NOMO-1 (cell line): ENCODE measurements around the gene ABAT.

Source experiments
- DNase-seq, 2 experiments: peaks; one replicate each; lab custom pipeline; 2025; ENCODE audit not compliant: unreplicated experiment in 2 of 2; lab: John Stamatoyannopoulos, UW

Gene ABAT

GRCh38 chr16:8739151-8739550 lies 64.7 kb downstream of the ABAT start:
- no peak for DNase-seq

DNA sequence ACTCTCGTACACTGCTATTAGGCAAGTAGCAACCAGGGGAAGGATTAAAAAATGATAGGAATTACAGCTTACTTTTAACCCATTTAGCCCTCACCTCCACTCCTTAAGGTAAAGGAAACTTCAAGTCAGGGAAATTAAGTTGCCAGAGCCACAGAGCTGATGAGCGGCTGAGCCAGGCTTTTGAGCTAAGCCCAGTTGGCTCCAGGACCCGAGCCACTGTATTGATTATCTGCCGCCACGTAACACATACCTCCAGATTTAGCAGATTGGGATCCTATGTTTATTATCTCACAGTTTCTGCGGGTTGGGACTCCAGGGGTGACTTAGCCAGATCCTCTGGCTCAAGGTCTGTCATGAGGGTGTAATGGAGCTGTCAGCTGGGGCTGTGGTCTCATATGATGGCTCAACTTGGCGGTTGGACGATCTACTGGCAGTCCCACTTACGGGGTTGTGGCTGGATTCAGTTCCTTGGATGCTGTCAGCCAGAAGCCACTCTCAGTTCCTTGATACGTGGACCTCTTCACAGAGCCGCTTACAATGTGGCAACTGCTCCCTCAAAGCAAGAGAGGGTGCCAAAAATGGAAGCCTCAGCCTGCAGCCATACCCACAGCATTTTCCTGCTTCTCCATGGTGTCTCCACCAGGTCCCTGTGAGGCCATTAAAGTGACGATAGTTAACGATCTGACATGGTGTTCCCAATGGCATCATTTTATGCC lies 65.7 kb downstream of the ABAT start:
- peak in 1 of 2 experiments; percentile 18 for DNase-seq

DNA sequence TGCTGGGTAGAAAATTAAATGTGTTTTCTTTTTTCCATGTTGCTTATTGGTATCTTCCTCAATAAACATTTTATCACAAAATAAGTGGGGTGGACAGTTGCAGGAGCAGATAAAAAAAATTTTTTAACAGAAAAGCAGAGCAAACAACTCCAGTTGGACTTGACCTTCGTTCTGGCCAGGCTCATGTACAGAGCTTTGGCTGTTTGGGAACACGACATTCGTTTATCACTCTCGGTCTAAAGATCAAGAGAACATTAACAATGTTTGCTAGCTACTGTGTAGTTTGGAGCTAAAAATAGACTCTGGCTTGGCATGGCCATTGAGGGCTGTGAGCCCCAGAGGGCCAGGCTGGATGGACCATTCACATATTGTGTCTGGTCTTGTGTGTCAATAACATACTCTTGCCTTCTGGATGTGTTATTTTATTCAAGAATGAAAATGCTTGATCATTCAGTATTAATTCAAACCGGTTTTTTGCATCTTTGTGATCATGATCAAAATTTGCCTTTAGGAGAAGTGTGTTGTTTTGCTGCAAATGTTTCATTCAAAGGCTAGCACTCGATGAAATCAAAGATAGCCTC lies 66.4 kb downstream of the ABAT start:
- no peak for DNase-seq

DNA sequence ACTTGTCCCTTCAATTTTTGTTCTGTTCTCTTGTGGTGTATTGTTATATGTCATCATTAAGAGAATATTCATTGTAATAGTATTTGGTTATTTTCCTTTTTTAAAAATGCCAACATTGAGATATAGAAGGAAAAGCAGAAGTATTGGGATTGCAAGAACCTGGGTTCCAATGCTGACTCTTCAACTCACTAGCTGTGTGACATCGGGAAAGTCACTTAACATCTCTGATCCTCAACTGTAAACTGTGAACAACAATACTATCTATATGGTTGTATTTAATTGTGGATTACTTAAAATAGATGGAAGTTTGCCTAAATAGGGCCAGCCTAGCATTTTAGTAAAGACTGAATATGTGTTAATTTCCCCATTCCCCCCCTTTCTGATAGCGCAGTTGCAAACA lies 67.2 kb downstream of the ABAT start:
- no peak for DNase-seq

- no peak for DNase-seq
Measured at GRCh38 chr16:8742068-8742467, 67.7 kb downstream of the ABAT start.

- DNase-seq: peak in 1 of 2 experiments; percentile 30
Measured at GRCh38 chr16:8748944-8749343, 74.5 kb downstream of the ABAT start.

GRCh38 chr16:8751481-8752311 lies 77.3 kb downstream of the ABAT start:
- no peak for DNase-seq

DNA sequence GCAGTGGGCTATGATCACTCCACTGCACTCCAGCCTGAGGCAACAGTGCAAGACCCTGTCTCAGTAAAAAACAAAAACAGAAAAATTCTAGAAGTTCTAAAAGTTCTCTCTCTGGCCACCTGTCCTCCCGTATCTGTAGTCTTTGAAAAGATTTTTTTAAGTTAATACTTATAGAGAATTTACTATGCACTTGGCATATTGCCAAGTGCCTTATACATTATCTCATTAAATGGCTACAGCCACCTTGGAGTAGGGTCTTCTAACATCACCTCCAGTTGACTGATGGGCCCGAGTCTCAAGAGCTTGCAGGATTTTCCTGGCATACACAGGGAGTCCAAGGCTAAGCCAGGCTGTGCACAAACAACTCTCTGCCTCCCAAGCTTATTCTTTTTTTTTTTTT lies 78.3 kb downstream of the ABAT start:
- DNase-seq: no peak

DNA sequence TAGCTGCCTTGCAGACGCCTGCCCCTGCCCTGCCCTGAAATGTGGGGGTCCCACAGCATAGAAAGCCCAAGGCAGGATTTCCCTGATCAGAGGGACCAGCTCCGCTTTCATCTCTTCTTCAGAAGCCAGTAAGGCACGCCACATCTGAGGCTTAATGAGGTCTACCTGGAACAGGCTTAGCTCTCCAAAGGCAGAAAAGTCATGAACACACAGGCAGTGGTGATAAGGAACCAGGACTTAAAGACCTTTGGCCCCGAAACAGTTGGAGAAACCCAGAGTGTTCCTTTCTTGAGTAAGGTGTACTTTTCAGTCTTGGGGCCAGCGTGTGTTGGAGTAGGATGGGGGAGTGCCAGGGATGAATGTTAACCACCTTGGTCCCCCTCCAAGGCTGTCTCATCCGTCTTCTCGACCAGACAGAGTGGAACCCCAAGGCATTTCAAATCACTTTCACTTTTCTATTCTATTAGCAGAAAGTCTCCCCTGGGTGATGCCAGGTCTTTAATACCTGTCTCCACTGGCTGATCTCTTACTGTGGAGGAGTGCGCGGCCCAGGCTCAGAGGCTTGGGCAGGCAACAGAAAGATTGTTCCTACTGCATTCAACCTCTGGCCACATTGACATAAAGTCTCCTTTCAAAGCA lies 79.1 kb downstream of the ABAT start:
- no peak for DNase-seq

GRCh38 chr16:8756755-8757154 lies 82.3 kb downstream of the ABAT start:
- no peak for DNase-seq

DNA sequence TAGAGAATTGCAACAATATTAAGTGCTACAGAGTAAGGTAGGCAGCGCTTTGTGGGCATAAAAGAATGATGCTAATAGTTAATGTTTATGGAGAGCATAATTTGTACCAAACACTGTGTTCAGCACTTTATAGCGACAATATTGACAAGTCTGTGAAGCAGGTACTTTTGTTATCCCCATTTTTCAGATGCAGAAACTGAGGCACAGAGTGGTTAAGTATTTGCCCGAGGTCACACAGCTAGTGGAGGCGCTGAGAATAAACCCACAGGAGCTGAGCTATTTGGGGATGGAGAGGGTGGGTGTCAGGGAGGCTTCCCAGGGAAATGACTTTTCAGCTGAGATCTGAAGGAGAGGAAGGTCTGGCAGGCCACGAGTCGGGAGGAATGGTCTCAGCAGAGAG lies 83.6 kb downstream of the ABAT start:
- DNase-seq: no peak

- no peak for DNase-seq
Measured at GRCh38 chr16:8760021-8760420, 85.6 kb downstream of the ABAT start.

DNA sequence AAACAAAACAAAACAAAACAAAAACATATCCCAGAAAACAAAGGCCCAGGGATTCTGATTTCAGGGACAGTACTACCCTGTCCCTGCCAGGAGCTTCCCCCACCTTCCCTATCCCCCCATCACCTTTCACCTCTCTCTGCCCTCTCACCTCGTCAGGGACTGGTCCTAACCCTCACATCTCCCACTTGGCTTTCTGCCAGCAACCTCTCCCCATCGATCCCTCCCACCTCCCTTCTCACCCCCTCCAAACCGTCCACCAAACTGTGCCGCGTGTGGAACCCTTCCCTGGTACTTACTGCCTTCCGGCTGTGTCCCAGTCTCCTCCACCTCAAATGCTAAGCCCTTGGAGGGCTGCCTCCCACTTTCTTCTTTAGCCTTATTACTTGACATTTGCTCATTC lies 86.7 kb downstream of the ABAT start:
- DNase-seq: no peak

GRCh38 chr16:8762254-8762653 lies 87.8 kb downstream of the ABAT start:
- no peak for DNase-seq

GRCh38 chr16:8763083-8763482 lies 88.7 kb downstream of the ABAT start:
- no peak for DNase-seq

GRCh38 chr16:8763899-8764298 lies 89.5 kb downstream of the ABAT start:
- no peak for DNase-seq

DNA sequence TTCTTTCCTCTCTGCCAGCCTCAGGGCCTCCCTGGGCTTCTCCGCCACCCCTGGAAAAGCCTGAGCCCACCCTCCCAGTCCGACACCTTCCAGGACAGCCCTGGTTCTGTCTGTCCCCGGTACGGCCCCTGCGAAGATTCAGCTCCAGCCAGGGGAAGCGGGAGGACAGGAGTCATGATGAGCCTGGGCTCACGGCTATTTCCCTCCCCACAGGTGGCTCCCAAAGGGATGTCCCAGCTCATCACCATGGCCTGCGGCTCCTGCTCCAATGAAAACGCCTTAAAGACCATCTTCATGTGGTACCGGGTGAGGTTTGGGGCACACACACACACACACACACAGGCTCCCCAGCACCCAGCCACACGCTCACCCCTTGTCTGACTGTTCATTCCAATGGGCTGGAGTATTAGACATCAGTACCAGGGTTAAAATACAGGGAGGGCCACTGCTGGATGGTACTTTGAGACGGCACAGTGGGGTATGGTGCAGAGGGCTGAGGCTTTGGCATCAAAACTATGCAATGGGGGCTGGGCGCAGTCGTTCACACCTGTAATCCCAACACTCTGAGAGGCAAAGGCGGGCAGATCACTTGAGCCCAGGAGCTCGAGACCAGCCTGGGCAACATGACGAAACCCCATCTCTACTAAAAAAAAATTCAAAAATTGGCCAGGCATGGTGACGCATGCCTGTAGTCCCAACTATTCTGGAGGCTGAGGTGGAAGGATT lies 90.3 kb downstream of the ABAT start:
- no peak for DNase-seq

DNA sequence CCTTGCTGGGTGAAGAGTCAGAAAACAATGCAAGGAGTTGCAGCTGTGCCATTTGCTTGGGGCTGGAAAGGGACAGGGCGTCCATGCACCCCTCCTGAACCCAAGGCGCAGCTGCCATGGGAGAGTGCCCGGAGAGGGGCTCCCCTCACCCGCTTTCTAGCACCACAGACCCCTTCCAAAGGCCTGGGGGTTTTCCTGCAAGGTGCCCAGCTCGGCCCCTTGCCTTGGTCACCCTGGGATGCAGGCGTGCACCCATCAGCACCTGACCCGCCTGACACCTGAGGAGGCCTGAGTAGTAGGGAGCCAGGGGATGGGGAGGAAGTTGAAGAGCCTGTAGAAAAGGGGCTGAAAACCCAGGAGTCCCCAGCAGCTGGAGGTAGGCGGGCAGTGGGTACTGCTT lies 92.8 kb downstream of the ABAT start:
- DNase-seq: no peak

DNA sequence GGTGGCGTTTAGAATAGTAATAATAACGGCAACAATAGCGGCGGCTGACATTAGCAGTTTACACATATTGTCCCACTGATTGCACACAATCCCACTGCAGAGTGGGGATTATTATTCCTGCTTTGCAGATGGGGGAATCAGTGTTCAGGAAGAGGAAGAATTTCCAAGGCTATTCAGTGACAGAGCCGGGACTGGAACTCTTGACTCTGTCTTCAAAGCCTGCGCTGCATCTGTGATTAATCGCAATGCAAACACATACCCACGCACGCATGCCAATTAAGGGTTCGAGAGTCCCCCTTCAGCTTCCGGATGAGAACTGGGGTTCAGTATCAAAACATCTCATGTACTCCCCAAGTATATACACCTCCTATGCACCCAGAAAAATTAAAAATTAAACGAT lies 93.9 kb downstream of the ABAT start:
- no peak for DNase-seq

- no peak for DNase-seq
Measured at GRCh38 chr16:8768692-8769091, 94.3 kb downstream of the ABAT start.

DNA sequence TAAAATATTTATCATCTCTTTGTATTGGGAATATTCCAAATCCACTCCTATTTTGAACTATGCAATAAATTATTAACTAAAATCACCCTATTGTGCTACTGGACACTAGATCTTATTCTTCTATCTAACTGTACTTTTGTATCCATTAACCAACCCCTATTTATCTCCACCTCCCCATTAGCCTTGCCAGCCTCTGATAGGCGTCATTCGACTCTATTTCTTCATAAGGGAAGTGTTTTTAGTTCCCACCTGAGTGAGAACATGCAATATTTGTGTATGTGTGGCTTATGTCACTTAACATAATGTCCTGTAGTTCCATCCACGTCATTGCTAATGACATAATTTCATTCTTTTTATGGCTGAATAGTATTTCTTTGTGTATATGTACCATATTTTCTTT lies 99.1 kb downstream of the ABAT start:
- no peak for DNase-seq
